DND-41 (cell line): ENCODE measurements around the gene HOXD10.

Experiments used
- CTCF ChIP-seq: IDR thresholded peaks from 2 replicates; pipeline ENCODE4 v1.5.1; 2012; ENCODE audit warnings: borderline replicate concordance, low read length, moderate library complexity, mild to moderate bottlenecking; ENCODE audit not compliant: poor library complexity, severe bottlenecking; ENCODE audit errors: extremely low read depth
- EZH2 ChIP-seq: IDR thresholded peaks from 3 replicates; pipeline ENCODE4 v1.6.1; 2012; ENCODE audit warnings: borderline replicate concordance, low read depth, mild to moderate bottlenecking, moderate library complexity, low read length, inconsistent platforms; ENCODE audit not compliant: severe bottlenecking

GRCh38 chr2:176111309-176111663, 5.3 kb upstream of the HOXD10 start:
- no peak for TF ChIP-seq EZH2
- no peak for TF ChIP-seq CTCF
